Activated naive CD8-positive, alpha-beta T cell treated with anti-CD3 and anti-CD28 coated beads, Interleukin-2, amount 50 U/mL, for 24 hours (primary cell): ENCODE data around the gene ZFX.

Source experiments
- ATAC-seq: fragments of 150-1000 bp; cut with Tn5 transposase; one replicate; pipeline ENCODE4 v1.10.0; 2021
- DNase-seq: peaks from one replicate; pipeline ENCODE4 v3.0.0; 2021
- H3K27ac Mint-ChIP-seq: one replicate; pipeline ENCODE4 v1.8.0; 2021; ENCODE audit warnings: mild to moderate bottlenecking, mixed read lengths
- H3K27me3 Mint-ChIP-seq: one replicate; pipeline ENCODE4 v1.8.0; 2021; ENCODE audit warnings: mixed read lengths
- H3K36me3 Mint-ChIP-seq: one replicate; pipeline ENCODE4 v1.8.0; 2021; ENCODE audit warnings: low read depth, mixed read lengths
- H3K4me1 Mint-ChIP-seq: one replicate; pipeline ENCODE4 v1.8.0; 2021; ENCODE audit warnings: mixed read lengths
- H3K4me3 Mint-ChIP-seq: one replicate; pipeline ENCODE4 v1.8.0; 2021; ENCODE audit warnings: mild to moderate bottlenecking, moderate library complexity, mixed read lengths
- H3K9me3 Mint-ChIP-seq: one replicate; pipeline ENCODE4 v1.8.0; 2021; ENCODE audit warnings: mixed read lengths

Gene ZFX

GRCh38 chrX:24257011-24257410 lies 107.5 kb downstream of the ZFX start:
- ATAC-seq: no peak
- H3K27me3 Mint-ChIP-seq: peaks cover 2% of the 10 kb centered on the region

GRCh38 chrX:24259544-24260240 lies 110.2 kb downstream of the ZFX start:
- DNase-seq: no peak
- peaks cover 2% of the 10 kb centered on the region for H3K27me3 Mint-ChIP-seq
- H3K9me3 Mint-ChIP-seq: no peaks in the 10 kb centered on the region
- no peak overlapping the region for H3K27ac Mint-ChIP-seq
- no peak for ATAC-seq
- H3K36me3 Mint-ChIP-seq: no peaks in the 10 kb centered on the region
- no peak overlapping the region for H3K4me3 Mint-ChIP-seq
- peaks cover 20% of the 10 kb centered on the region for H3K4me1 Mint-ChIP-seq

More at GRCh38 chrX:24257011-24257410, 107.5 kb downstream of the ZFX start:
- no peak for DNase-seq
- no peaks in the 10 kb centered on the region for H3K36me3 Mint-ChIP-seq
- no peak overlapping the region for H3K27ac Mint-ChIP-seq
- peaks cover 12% of the 10 kb centered on the region for H3K4me1 Mint-ChIP-seq
- H3K4me3 Mint-ChIP-seq: no peak overlapping the region
- H3K9me3 Mint-ChIP-seq: no peaks in the 10 kb centered on the region

DNA sequence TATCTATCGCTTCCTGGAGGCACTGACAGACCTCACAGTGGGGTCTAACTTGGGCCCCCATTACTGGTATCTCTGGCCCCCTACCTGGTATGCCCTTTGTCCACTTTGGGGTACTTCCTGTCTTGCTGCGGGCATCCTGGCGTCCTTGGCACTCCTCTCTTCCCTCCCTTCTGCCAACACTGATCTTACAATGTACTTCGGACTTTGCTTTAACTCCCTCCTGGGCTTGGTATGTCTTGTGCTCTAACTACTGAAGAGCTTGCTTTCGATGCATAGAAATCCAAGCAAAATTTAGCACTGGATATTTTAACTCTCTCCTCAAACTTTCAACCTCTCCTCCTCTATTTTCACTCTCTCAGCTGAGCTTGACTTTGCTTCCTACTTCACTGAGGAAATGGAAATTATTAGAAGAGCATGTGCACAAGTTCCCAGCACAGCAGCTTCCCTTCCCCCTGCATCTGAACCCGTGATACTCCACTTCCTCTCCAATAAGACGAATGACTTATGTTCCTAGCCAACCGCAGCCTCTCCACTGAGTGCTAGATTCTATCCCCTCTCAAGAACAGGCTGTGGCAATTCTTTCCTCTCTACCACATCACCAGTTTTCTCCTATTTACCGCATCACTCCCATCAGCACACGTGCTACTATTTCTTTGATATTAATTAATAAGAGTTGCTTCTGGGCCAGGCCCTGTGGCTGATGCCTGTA lies 111.5 kb downstream of the ZFX start:
- Mint-ChIP-seq H3K27me3 (peaks cover 4% of the 10 kb centered on the region), H3K36me3 (no peaks in the 10 kb centered on the region), H3K27ac (peak overlapping the region; percentile 77), H3K9me3 (no peaks in the 10 kb centered on the region), H3K4me1 (peaks cover 20% of the 10 kb centered on the region), H3K4me3 (no peak overlapping the region)
- DNase-seq (peak; percentile 18), ATAC-seq (peak; percentile 82)

GRCh38 chrX:24262309-24262708 lies 112.8 kb downstream of the ZFX start:
- H3K9me3 Mint-ChIP-seq: no peaks in the 10 kb centered on the region
- DNase-seq (no peak), ATAC-seq (no peak)
- H3K27me3 Mint-ChIP-seq: peaks cover 2% of the 10 kb centered on the region
- H3K27ac Mint-ChIP-seq: no peak overlapping the region
- peaks cover 20% of the 10 kb centered on the region for H3K4me1 Mint-ChIP-seq
- H3K4me3 Mint-ChIP-seq: no peak overlapping the region
- no peaks in the 10 kb centered on the region for H3K36me3 Mint-ChIP-seq

GRCh38 chrX:24264383-24264782 lies 114.9 kb downstream of the ZFX start:
- peaks cover 23% of the 10 kb centered on the region for H3K4me1 Mint-ChIP-seq
- no peak overlapping the region for H3K4me3 Mint-ChIP-seq
- no peak overlapping the region for H3K27ac Mint-ChIP-seq
- no peak for DNase-seq
- H3K36me3 Mint-ChIP-seq: no peaks in the 10 kb centered on the region
- no peaks in the 10 kb centered on the region for H3K9me3 Mint-ChIP-seq
- no peak for ATAC-seq
- peaks cover 2% of the 10 kb centered on the region for H3K27me3 Mint-ChIP-seq
